Lower leg skin (tissue), 4 donors: ENCODE data around the gene AK8. TPM values are rescaled to one million over a fixed set of nuclear protein-coding genes. Genes with fewer than 3 reads are reported as not detected.
A peak's percentile ranks its signal among the peaks of the same experiment; 100 is the strongest.

ENCODE experiments used
- DNase-seq, 2 donors: peaks; one replicate each; pipeline ENCODE4 v3.0.0-alpha.2; 2019; ENCODE audit warnings: low spot score in 2 of 2
- H3K4me3 ChIP-seq: fragments of 200-600 bp; sonication (generic); 2 replicates; pipeline ENCODE4 v1.5.1; 2017; ENCODE audit warnings: mild to moderate bottlenecking, low read depth; ENCODE audit not compliant: poor library complexity, severe bottlenecking
- POLR2A ChIP-seq, 2 donors: fragments of 450-650 bp; IDR thresholded peaks; one replicate each; pipeline ENCODE4 v1.6.1; 2016 to 2017; ENCODE audit warnings: antibody characterized with exemption in 2 of 2, mild to moderate bottlenecking in 1 of 2, moderate library complexity in 1 of 2
- WGBS, 2 donors: methylation state at CpG; one replicate each; pipeline ENCODE4 v1.1.5; 2018; 5-methylcytosine and 5-hydroxymethylcytosine counted together
- intact Hi-C: fragments of 100-400 bp; cut with DNase I; formaldehyde crosslinking; loops from one replicate; pipeline ENCODE4 v1.15.0; 2023; ENCODE audit warnings: low total_unique reads
- total RNA-seq, 4 donors: library from RNA; depleted of rRNA; stranded (reverse); fragments of >200 nt; gene quantifications; one replicate each; pipeline ENCODE4 v1.1.0, GENCODE V29; 2016
- TF ChIP-seq, protein P1 (sequence below), 3 donors: fragments of 450-650 bp; IDR thresholded peaks; one replicate each; pipeline ENCODE4 v1.5.1; 2016; ENCODE audit warnings: antibody characterized with exemption in 3 of 3, mild to moderate bottlenecking in 3 of 3, moderate library complexity in 2 of 3

Gene AK8
- total RNA-seq, 4 donors from 2014 or later: 1.4 to 5.5 (median 2.0) TPM

DNA sequence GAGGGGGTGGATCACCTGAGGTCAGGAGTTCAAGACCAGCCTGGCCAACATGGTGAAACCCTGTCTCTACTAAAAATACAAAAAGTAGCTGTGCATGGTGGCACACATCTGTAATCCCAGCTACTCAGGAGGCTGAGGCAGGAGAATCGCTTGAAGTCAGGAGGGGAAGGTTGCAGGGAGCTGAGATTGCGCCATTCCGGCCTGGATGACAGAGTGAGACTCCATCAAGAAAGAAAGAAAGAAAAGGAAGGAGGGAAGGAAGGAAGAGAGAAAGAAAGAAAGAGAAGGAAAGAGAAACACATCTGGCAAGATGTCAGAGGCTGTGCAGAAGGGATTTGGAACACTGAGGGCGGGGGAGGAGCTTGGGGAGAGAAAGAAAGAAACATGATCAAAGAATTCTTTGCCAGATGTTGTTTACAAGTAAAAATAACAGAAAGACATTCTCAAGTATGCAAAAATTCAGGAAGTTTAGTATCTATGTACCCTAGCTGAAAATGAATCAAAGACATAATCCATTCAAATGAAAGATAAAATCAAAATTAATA is 93.7 kb downstream of the AK8 start:
- H3K4me3 ChIP-seq: no peak overlapping the region
- DNase-seq: peak in 1 of 2 donors; percentile 56
- WGBS, 2 donors: 72 to 84% methylated on average over 4 of the region's 4 CpGs
- intact Hi-C loops: no loop called here
- no peak for TF ChIP-seq POLR2A (IDR thresholded peaks at IDR 0.05)
- TF ChIP-seq, protein P1, sequence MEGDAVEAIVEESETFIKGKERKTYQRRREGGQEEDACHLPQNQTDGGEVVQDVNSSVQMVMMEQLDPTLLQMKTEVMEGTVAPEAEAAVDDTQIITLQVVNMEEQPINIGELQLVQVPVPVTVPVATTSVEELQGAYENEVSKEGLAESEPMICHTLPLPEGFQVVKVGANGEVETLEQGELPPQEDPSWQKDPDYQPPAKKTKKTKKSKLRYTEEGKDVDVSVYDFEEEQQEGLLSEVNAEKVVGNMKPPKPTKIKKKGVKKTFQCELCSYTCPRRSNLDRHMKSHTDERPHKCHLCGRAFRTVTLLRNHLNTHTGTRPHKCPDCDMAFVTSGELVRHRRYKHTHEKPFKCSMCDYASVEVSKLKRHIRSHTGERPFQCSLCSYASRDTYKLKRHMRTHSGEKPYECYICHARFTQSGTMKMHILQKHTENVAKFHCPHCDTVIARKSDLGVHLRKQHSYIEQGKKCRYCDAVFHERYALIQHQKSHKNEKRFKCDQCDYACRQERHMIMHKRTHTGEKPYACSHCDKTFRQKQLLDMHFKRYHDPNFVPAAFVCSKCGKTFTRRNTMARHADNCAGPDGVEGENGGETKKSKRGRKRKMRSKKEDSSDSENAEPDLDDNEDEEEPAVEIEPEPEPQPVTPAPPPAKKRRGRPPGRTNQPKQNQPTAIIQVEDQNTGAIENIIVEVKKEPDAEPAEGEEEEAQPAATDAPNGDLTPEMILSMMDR (IDR thresholded peaks at IDR 0.05): no peak

DNA sequence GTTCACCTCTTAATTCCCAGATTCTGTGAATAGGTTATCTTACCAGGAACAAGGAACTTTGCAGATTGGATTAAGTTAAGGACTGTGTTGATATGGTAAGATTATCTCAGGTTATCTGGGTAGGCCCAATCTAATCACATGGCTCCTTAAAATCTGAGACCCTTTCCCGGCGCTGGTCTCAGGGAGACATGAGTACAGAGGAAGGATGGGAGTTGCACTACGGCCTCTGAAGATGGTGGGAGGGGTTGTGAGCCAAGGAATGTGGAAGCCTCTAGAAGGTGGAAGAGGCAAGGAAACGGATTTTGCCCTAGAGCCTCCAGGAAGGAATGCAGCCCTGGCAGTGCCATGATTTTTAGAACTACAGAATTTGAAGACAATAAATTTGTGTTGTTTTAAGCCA is 95.1 kb downstream of the AK8 start:
- TF ChIP-seq POLR2A (IDR thresholded peaks at IDR 0.05): no peak
- TF ChIP-seq, protein P1 (IDR thresholded peaks at IDR 0.05): no peak
- H3K4me3 ChIP-seq: no peak overlapping the region
- intact Hi-C loops: no loop called here
- WGBS, 2 donors: 54 to 63% methylated on average over 4 of the region's 4 CpGs
- peak in 1 of 2 donors; percentile 5 for DNase-seq

DNA sequence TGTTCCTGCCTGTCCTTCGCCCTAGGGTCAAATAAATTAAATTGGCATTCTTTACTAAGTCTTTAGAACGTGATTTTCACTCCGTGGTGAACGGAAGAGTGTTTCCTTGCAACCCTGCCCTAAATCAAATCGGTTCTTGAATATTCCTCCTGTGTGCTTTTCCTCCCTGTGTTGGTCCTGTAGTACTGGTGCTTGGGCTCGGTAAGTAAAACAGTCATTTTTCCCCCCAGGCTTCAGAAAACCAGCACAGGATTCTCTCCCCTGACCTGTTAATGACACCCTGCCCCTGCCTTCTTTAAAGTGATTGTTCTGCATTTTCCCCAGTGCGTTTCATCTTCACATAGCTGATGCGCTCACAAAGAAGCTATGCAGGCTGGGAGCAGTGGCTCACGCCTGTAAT is 96.0 kb downstream of the AK8 start:
- H3K4me3 ChIP-seq: no peak overlapping the region
- 55 to 57% methylated on average over 9 of the region's 9 CpGs for WGBS, 2 donors
- no peak for DNase-seq
- TF ChIP-seq, protein P1 (IDR thresholded peaks at IDR 0.05): no peak
- no peak for TF ChIP-seq POLR2A (IDR thresholded peaks at IDR 0.05)
- intact Hi-C loops: no loop called here

DNA sequence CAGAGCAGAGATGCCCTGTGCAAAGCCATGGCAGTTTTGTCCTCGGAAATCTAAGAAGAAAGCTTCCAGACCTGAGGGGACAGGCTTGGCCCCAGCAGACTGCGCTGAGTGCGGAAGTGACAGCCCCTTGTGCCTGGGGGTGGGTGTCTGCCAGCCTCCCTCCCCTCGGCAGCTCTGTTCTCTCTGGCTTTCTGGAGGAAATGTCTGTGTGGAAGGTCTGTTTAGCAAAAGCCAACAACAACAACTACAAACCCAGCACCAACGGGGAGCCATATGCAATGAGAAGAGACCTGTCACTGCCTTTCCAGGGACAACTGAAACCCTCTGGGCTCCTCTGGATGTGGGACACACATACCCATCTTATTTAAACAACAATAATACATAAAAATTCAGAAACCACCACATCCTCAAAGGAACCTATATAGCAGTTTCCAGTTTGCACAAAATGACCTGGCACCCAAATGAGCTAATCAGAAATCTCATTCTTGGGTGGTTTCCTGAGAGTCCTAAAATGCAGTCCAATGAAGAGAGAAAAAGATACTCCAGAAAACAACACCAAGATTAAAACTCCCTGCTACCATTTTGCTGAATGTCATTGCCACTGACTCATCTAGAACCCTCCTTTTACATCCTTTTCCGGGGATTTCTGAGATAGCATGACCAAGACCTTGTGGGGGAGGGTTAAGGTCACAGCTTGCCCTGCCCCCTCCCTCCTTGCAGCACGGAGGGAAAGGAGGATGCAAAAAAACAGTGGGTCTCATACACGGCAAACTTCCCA is 97.7 kb downstream of the AK8 start:
- intact Hi-C loops: no loop called here
- peak in 1 of 2 donors; percentile 29 for DNase-seq
- H3K4me3 ChIP-seq: no peak overlapping the region
- no peak for TF ChIP-seq POLR2A (IDR thresholded peaks at IDR 0.05)
- TF ChIP-seq, protein P1 (IDR thresholded peaks at IDR 0.05): no peak
- 56 to 64% methylated on average over 8 of the region's 8 CpGs for WGBS, 2 donors

DNA sequence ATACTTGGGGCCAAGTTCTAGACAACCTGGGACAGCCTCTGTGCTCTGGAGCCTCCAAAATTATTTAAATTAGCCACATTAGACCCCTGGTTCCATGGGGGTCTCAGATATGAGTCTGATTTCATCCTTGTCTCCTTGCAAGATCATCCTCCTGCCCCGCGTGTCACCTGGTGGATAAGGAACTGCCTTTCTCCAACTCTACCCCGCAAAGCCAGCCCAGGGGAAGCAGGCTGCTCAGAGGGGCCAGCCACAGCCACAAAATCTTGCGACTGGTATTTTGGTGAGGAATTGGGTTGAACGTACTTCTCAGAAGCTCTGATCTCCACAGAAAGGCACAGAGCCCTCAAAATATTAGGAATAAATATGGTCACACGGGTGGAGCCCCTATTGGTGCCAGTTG is 101.2 kb downstream of the AK8 start:
- DNase-seq: peak in 1 of 2 donors; percentile 45
- no peak overlapping the region for H3K4me3 ChIP-seq
- intact Hi-C loops: no loop called here
- WGBS, 2 donors: 87 to 97% methylated on average over 6 of the region's 6 CpGs
- TF ChIP-seq POLR2A (IDR thresholded peaks at IDR 0.05): no peak
- TF ChIP-seq, protein P1 (IDR thresholded peaks at IDR 0.05): no peak
